PFSK-1 (cell line): ENCODE measurements around the gene OR5L1. TPM values are rescaled to one million over a fixed set of nuclear protein-coding genes. Genes with fewer than 3 reads are reported as not detected.

Experiments
- FOXP2 ChIP-seq: optimal IDR thresholded peaks from 2 replicates; pipeline ENCODE3; 2011; ENCODE audit warnings: borderline replicate concordance, control low read depth, inconsistent platforms; ENCODE audit not compliant: insufficient read depth; ENCODE audit errors: extremely low read length, extremely low read depth
- POLR2AphosphoS5 ChIP-seq: IDR thresholded peaks from 2 replicates; pipeline ENCODE4 v1.6.1; 2012; ENCODE audit warnings: low read depth, mild to moderate bottlenecking, control low read depth, low read length, moderate library complexity
- REST ChIP-seq, 2 experiments: IDR thresholded peaks; 2 replicates each; pipeline versions ENCODE4 v1.6.1 to v1.8.0; 2011 to 2012; ENCODE audit warnings: low read depth in 2 of 2, low read length in 2 of 2, control low read depth in 1 of 2, inconsistent platforms in 1 of 2, mild to moderate bottlenecking in 1 of 2, moderate library complexity in 1 of 2; ENCODE audit not compliant: insufficient read depth in 1 of 2
- SIN3A ChIP-seq: IDR thresholded peaks from 2 replicates; pipeline ENCODE4 v1.6.1; 2012; ENCODE audit warnings: mild to moderate bottlenecking, low read length, moderate library complexity, borderline replicate concordance; ENCODE audit not compliant: insufficient read depth
- TAF1 ChIP-seq: IDR thresholded peaks from 2 replicates; pipeline ENCODE4 v1.6.1; 2012; ENCODE audit warnings: low read length, control low read depth, borderline replicate concordance; ENCODE audit not compliant: insufficient read depth
- polyA plus RNA-seq: library from polyadenylated mRNA; unstranded; fragments of >200 nt; gene quantifications from one replicate; pipeline ENCODE4 v1.2.1, GENCODE V29; 2012; ENCODE audit warnings: low read depth, missing spikeins; ENCODE audit not compliant: insufficient read length

OR5L1 gene
- not detected for polyA plus RNA-seq

DNA sequence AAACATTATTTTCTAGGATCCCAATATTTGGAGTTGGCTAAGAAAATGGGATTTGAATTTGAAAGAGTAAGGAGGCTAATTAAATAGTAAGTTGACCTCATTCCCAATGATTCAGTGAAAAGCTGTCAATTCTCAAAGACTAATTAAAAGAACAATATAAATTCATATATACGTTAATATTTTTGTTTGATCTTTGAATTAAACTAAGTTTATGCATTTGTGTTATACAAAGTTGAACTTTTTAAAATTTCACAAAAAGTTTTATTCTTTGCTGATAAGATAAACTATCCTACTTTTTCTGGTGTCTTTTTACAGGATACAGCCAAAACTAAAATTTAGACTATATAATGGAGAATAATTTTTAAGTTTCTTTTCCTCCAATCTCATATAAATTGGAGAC, at the start of gene OR5L1:
TSS of gene OR5L1 (plus strand) at position 301 of the 400 bp plus-strand sequence. CDS start 100 bp downstream, outside the sequence.
- no peak for TF ChIP-seq TAF1
- TF ChIP-seq SIN3A = no peak
- no peak for TF ChIP-seq REST (IDR thresholded peaks at IDR 0.05; ENCODE audit: insufficient read depth in 1 of 2, low read depth in 2 of 2, low read length in 2 of 2)
- TF ChIP-seq FOXP2 = no peak
- no peak for TF ChIP-seq POLR2AphosphoS5

GRCh38 chr11:55773138-55773537, 38.0 kb upstream of the OR5L1 start, which contains the start of gene OR5D13:
Gene OR5D13 (plus strand): TSS chr11:55773438. CDS start chr11:55773438, 0 bp downstream.
- no peak for TF ChIP-seq REST (IDR thresholded peaks at IDR 0.05; ENCODE audit: insufficient read depth in 1 of 2, low read depth in 2 of 2, low read length in 2 of 2)
- no peak for TF ChIP-seq FOXP2
- TF ChIP-seq TAF1 = no peak
- no peak for TF ChIP-seq SIN3A
- no peak for TF ChIP-seq POLR2AphosphoS5

- TF ChIP-seq SIN3A (no peak), REST (IDR thresholded peaks at IDR 0.05; ENCODE audit: insufficient read depth in 1 of 2, low read depth in 2 of 2, low read length in 2 of 2) (no peak), POLR2AphosphoS5 (no peak), FOXP2 (no peak), TAF1 (no peak)
Measured at GRCh38 chr11:55791606-55792005, 19.6 kb upstream of the OR5L1 start.

- TF ChIP-seq FOXP2 (no peak), POLR2AphosphoS5 (no peak), REST (IDR thresholded peaks at IDR 0.05; ENCODE audit: insufficient read depth in 1 of 2, low read depth in 2 of 2, low read length in 2 of 2) (no peak), SIN3A (no peak), TAF1 (no peak)
Measured at GRCh38 chr11:55793321-55793720, 17.8 kb upstream of the OR5L1 start.

DNA sequence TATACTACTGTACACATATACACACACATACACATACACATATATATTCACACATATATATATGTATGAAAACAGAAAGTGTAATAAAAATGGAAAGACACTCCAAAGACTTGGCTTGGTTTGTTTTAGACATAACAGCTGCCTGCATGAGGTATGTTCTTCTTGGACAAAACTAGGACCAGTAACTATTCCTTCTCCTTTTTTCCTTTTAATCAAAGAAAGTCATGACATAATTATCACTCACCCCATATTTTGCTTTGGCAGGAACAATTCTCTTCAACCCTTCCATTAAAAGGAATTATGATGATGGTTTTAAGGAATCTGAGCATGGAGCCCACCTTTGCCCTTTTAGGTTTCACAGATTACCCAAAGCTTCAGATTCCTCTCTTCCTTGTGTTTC, 15.9 kb upstream of the OR5L1 start, which contains the start of gene OR5D14:
TSS of gene OR5D14 (plus strand) at position 301 of the 400 bp plus-strand sequence. CDS start at position 301, 0 bp downstream.
- no peak for TF ChIP-seq POLR2AphosphoS5
- no peak for TF ChIP-seq SIN3A
- no peak for TF ChIP-seq REST (IDR thresholded peaks at IDR 0.05; ENCODE audit: insufficient read depth in 1 of 2, low read depth in 2 of 2, low read length in 2 of 2)
- TF ChIP-seq FOXP2 = no peak
- no peak for TF ChIP-seq TAF1
